ENCODE results near the gene CCDC171.
"Not testable (repeated sequence)": the region's sequence is repeated elsewhere in the genome, so short reads cannot be mapped to it uniquely, and the experiment has no call there.

CCDC171 gene

DNA sequence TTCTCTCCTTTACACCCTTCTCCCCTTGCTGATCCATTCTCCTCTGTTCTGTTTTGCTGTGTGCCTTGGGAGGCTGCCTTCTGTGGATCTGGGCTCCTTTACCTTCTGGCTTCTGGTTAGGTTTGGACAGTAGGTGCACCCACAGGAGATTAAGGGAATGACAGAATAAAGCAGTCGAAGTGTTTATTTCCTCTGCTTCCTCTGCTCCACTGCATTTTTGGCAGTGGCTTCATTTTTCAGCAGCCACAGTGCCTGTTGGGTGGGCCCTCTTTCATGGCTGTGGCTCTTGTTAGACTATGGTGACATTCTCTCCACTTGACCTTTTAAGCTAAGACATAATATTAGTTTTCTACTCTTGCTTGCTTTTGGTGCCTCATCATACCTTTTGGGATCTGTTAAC lies 144.1 kb downstream of the CCDC171 start:
- no peak for DNase-seq (ENCODE audit: low read depth, low spot score)

DNA sequence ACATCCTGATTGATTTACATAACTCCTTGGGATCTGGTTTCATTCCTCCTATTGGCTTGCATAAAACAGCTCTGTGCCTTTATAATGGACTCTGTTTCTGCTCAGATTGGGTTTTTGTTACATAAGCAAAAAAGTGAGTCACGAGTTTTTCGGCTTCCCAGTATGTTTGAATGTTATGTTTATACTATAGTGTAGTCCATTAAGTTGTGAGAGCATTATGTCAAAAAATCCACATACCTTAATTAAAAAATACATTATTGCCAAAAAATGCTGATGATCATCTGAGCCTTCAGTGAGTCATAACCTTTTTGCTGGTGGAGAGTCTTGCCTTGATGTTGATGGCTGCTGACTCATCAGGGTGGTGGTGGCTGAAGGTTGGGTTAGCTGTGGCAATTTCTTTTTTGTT lies 144.6 kb downstream of the CCDC171 start:
- DNase-seq (ENCODE audit: low read depth, low spot score) = peak; percentile 25

DNA sequence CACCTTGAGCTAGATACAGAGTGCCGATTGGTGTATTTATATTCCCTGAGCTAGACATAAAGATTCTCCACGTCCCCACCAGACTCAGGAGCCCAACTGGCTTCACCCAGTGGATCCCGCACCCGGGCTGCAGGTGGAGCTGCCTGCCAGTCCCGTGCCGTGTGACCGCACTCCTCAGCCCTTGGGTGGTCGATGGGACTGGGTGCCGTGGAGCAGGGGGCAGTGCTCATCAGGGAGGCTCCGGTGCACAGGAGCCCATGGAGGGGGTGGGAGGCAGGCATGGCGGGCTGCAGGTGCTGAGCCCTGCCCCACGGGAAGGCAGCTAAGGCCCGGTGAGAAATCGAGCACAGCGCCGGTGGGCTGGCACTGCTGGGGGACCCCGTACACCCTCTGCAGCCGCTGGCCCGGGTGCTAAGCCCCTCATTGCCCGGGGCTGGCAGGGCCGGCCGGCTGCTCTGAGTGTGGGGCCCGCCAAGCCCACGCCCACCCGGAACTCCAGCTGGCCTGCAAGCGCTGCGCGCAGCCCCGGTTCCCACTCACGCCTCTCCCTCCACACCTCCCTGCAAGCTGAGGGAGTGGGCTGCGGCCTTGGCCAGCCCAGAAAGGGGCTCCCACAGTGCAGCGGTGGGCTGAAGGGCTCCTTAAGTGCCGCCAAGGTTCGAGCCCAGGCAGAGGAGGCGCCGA lies 147.2 kb downstream of the CCDC171 start:
- DNase-seq (ENCODE audit: low read depth, low spot score) = not testable (repeated sequence)

DNA sequence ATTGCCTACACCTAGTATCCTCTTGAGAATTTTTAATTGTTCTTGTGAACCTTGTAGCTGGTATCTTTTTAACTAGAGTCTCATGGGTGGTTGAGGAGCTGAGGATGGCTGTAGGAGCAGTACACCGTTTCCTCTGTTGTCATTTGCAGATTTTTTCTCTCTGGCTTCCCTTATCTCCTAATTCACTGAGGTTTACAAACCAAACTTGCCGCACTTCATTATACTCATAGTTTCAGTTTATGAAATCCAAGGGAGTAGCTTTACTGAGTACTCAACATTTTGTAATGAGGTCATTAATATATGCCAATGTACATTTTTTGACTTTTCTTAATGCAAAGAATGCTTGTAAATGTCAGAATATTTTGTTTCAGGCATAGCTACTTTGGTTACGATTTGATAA lies 154.2 kb downstream of the CCDC171 start:
- no peak for DNase-seq (ENCODE audit: low read depth, low spot score)

DNA sequence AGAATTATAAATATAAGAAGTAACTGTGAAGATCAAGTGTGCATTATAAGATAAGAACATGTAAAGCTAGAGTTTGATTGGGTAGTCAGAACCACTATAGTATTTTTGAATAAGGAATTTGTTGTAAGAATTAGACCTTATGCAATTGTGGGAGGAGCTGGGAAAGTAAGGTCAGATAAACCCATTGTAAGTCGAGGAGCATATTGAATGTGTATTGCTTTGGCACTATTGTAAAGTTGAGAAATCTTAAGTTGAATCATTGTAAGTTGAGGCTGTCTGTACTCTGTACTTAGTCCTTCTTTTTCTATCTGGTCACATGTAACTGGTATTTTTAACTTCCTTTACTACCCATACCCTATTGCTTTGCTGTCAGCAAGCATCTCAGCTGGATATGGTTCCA lies 158.7 kb downstream of the CCDC171 start:
- DNase-seq (ENCODE audit: low read depth, low spot score) = no peak

DNA sequence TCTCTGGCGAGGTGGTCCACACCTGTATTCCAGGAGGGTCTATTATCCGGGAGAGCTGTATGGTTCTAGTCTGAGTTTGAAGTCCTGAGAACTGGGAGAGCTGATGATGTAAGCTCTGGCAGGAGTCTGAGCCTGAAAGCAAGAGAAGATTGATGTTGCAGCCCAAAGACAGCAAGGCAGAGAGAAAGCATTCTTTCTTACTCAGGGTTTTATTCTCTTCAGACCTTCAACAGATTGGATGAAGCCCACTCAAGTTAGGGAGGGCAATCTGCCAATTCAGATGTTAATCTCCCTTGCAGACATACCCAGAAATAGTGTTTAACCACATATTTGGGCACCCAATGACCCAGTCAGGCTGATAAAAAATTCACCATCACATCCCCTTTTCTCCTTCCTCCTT lies 159.1 kb downstream of the CCDC171 start:
- no peak for DNase-seq (ENCODE audit: low read depth, low spot score)

DNA sequence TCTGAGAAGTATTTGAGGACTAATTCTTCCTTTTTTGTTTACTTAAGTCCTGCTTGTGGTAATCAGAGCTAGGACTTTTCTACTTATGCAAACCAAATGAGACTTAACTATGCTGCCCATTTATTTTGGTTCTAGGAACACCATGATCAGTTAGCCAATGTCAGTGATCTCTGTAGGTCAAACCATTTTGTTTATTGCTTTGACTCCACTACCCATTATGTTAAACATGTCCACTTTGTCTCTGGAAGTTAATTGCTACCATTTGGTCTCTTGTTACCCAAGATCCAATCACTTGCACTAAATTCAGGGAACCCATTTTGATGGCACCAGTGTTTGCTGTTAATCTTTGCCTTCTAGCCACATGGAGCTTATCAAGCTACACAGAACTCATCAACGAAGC lies 161.9 kb downstream of the CCDC171 start:
- no peak for DNase-seq (ENCODE audit: low read depth, low spot score)

DNA sequence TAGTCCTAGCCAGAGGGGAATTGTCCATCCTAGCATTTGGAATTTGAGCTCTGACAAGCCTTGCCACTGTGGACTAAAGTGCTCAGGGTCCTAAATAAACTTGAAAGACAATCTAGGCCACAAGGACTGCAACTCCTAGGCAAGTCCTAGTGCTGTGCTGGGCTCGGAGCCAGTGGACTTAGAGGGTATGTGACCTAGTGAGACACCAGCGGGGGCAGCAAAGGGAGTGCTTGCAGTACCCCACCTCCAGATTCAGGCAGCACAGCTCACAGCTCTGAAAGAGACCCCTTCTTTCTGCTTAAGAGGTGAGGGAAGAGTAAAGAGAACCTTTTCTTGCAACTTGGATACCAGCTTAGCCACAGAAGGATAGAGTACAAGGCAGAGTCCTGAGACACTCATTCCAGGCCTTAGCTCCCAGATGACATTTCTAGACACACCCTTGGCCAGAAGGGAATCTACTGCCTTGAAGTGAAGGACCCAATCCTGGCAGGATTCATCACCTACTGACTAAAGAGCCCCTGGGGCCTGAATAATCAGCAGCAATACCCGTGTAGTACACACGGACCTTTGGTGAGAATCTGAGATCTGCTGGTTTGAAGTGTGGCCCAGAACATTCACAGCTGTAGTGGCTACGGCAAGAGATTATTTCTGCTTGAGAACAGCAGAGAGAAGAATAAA lies 164.6 kb downstream of the CCDC171 start:
- no peak for DNase-seq (ENCODE audit: low read depth, low spot score)

DNA sequence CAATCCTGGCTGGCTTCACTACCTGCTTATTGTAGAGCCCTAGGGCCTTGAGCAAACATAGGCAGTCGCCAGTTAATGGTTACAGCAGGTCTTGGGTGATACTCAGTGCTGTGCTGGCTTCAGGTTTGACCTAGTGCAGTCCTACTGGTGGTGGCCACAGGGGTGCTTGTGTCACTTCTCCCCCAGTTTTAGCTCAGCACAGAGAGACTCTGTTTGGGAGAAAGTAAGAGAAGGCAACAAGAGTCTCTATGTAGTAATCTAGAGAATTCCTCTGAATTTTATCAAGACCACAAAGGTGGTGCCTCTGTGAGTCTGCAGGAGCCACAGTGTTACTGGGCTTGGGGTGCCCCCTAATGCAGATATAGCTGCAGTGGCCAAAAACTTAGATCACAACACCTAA lies 165.6 kb downstream of the CCDC171 start:
- no peak for DNase-seq (ENCODE audit: low read depth, low spot score)

DNA sequence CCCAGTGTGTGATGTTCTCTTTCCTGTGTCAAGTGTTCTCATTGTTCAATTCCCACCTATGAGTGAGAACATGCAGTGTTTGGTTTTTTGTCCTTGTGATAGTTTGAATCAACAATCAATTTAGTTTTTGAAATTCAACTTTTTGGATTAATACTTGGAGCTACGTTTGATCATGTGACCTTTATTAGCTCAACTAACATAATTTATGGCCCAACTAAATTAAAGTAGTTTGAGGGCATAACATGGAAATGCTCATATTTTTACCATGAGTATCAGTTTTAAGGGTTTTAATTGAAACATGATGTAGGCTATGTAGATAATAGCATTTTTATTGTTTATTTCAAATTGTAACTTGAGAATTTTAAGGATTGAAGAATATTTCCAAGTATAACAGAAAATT lies 168.0 kb downstream of the CCDC171 start:
- no peak for DNase-seq (ENCODE audit: low read depth, low spot score)

DNA sequence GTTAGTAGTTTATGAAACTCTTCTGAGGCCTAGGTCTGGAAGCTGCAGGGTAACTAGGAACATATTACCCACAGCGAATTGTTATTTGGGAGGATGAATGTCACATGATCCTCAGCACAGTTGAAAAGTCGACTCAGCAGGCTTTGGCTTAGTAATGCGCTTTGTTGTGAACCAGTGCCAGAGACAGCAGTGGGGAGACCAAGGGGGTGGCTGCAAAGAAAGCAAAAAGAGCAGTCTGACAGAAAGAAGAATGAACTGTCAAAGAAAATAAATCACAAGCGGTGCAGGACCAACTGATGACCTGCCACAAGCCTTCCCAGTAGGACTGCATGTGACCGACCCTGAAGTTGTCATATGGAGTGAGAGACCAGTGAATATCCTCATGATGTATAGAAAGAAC lies 170.0 kb downstream of the CCDC171 start:
- DNase-seq (ENCODE audit: low read depth, low spot score) = peak; percentile 78

DNA sequence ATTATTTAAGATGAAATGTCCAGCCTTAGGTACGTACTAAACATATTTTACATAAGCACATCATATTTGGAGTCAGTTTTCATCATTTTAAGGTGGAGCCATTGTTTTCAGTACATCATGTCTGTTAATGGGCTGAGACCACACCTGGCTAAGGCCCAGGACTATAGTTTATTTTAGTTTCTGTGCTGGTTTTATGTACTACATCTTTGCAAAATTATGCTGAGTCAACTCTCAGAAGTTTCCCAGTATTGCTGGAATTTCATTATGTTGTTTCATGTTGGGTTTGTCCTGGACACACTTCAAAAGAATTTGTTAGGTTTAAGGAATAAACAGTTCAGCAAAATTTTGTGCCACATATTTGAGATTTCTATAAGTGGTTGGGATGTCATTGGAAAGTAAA lies 171.2 kb downstream of the CCDC171 start:
- no peak for DNase-seq (ENCODE audit: low read depth, low spot score)

DNA sequence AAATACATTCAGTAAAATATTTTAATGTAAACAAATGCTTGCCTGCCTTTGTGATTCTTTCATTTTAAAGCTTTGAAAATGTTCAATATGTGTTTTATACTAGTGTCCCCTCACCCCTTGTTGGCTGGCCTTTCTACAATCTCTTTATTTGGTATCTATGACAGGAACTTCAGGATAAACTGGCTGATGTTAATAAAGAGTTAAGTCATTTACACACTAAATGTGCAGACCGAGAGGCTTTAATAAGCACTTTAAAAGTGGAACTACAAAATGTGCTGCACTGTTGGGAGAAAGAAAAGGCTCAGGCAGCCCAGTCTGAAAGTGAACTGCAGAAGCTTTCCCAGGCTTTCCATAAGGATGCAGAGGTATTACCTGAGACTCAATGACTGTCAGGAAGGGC lies 171.8 kb downstream of the CCDC171 start:
- DNase-seq (ENCODE audit: low read depth, low spot score) = no peak

DNA sequence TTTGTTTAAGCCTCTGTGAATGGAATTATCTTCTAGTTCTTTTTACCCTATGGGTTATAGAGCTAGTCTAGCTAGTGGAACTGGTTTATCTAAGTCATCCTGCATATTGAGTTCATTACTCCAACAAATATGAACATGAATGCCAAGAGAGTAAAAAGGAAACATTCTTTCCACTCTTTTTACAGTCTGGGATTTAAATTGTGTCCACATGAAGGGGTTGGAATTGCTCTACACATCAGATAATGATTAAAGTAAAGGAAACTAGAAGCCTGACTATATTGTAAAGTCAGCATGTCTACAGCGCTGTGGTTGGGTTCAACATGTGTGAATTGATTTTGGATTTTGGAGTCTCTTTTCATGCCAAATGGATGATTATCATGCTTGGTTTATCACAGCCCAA lies 173.1 kb downstream of the CCDC171 start:
- no peak for DNase-seq (ENCODE audit: low read depth, low spot score)

DNA sequence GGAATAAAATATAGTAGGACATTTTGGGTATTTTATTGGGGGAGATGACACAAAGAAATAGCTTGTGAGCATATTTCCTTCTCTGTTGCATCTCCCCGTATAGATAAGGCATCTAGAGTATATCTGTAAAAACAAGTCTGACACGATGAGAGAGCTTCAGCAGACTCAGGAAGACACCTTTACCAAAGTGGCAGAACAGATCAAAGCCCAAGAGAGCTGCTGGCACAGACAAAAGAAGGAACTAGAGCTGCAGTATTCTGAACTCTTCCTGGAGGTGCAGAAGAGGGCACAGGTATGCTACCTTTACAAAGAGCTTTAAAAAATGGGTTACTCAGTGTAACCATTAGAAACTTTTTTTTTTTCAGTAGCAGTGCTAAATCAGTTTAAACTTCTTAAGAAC lies 176.7 kb downstream of the CCDC171 start:
- DNase-seq (ENCODE audit: low read depth, low spot score) = no peak

DNA sequence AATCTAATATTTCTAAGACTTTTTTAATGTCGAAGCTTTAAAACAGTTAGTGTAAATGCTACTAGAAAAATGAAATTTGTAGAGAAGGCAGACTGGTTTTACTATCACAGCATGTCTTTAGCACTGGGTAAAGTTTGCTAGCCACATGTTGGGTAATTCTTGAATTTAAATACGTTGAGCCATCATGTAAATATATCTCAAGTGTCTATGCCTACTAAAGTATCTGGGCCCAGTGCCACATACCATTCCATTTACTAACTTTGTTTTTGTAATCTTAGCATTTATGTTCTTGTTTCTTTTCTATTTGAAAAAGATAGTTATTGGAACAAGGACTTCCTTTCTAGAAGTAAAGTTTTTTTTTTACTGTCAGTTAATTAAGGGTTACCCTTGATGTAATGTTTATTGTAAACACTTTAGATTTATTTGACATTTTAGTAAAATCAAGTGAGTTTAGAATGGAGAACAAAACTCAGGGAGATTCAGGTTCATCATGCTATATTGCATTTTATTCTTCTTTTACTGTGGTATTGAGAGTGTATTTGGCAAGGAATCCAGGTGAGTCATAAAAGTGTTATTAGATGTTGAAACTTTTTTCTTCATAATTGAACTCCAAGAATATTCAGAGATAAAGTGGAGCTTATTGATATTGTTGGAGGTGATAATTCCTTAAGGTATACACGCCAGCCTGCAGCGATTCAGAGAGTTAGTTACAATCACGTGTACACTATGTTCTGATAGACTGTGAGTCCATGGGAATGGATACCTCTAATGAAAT lies 182.4 kb downstream of the CCDC171 start:
- DNase-seq (ENCODE audit: low read depth, low spot score) = peak; percentile 78

DNA sequence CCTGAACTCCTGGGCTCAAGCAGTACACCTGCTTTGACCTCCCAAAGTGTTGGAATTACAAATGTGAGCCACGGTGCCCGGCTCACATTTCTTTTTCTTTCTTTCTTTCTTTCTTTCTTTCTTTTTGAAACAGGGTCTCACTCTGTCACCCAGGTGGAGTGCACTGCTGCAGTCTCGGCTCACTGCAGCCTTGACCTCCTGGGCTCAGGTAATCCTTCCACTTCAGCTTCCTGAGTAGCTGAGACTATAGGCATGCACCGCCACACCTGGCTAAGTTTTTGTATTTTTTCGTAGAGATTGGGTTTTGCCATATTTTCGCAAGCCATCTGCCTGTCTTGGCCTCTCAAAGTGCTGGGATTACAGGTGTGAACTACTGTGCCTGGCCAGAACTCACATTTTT lies 183.7 kb downstream of the CCDC171 start:
- no peak for DNase-seq (ENCODE audit: low read depth, low spot score)

DNA sequence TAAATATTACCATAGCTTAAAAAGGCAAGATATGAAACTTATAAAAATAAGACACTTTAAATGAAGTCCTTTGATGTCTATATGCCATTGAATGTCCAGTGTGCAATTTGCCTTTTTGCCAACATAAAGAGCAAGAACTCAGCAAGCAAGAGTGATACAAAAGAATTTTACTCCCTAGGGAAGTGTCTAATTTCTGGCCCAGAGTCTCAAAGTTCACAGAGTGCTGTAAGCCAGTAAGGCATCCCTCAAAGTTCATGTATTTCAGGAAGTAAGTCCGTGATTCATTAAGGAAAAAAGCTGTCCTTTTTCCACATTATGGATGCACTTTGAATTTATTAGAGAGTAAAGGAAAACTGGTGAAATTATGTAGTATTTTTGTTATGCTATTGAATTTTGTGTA lies 185.2 kb downstream of the CCDC171 start:
- no peak for DNase-seq (ENCODE audit: low read depth, low spot score)

DNA sequence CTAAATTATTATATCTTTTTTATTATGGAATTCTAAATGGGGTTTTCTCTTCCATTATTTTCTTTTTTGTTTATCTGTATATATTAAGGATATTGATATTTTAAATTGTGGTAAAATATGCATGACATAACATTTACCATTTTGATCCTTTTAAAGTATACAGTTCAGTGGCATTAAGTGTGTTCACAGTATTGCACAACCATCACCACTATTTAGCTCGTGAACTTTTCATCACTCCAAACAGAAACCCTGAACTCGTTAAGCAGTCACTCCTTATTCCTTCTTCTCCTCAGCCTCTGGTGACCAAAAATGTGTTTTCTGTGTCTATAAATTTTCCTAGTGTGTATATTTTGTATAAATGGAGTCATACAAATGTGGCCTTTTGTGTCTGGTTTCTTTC lies 188.2 kb downstream of the CCDC171 start:
- no peak for DNase-seq (ENCODE audit: low read depth, low spot score)

DNA sequence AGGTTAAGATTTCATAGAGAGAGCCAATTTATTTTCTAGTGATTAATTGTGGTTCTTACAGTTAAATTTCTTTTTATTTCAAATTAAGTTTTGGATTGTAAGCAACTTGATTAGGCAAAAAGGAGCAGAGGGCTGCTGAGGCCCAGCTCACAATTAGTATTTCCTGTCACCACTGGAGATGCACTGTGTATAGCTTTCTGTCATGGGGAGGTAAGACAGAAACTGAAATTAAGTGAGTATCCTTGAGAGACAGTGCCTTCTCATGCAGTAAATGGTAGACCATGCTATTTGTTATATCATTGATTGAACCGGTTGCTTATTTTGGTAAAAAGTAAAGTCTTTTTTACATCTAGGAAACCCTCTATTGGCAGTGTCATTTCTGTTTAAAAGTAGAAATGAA lies 190.7 kb downstream of the CCDC171 start:
- no peak for DNase-seq (ENCODE audit: low read depth, low spot score)

DNA sequence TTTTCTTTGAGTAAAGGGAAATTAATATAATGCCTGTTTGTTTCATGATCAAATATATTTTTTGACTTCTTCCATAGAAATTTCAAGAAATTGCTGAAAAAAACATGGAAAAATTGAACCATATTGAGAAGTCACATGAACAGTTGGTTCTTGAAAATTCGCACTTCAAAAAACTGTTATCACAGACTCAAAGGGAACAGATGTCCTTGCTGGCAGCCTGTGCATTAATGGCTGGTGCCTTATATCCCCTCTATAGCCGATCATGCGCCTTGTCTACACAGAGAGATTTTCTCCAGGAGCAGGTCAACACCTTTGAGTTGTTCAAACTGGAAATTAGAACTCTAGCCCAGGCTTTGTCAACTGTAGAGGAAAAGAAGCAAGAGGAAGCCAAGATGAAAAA lies 191.4 kb downstream of the CCDC171 start:
- no peak for DNase-seq (ENCODE audit: low read depth, low spot score)

DNA sequence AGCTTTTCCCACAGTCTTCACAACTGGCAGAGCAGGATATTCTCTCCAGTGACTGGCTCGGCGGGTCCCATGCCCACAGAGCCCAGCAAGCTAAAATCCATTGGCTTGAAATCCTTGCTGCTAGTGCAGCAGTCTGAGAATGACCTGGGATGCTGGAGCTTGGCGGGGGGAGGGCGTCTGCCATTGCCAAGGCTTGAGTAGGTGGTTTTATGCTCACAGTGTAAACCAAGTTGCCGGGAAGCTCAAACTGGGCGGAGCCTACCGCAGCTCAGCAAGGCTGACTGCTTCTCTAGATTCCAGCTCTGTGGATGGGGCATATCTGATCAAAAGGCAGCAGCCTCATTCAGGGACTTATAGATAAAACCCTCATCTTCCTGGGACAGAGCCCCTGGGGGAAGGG lies 194.1 kb downstream of the CCDC171 start:
- DNase-seq (ENCODE audit: low read depth, low spot score) = no peak

DNA sequence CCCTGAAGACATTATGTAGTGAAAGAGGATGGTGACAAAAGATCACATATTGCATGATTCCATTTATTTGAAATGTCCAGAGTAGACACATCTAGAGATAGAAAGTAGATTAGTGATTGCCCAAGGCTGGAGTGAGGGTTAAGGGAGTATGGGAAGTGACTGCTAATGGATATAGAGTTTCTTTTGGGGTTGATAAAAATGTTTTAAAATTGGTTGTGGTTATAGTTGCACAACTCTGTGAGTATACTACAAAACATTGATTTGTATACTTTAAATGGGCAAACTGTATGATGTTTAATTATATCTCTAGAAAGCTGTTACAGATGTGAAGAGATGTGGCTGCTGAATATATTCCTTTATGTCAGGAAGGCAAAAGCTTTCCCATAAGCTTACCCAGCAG lies 202.8 kb downstream of the CCDC171 start:
- DNase-seq (ENCODE audit: low read depth, low spot score) = no peak
